ENCODE results near the gene IQCF2. TPM values are rescaled to one million over a fixed set of nuclear protein-coding genes. Genes with fewer than 3 reads are reported as not detected.

The IQCF2 gene
- not detected for total RNA-seq (2021; fragmentation: NEBNext Ultra II Directional; extraction: Animal tissue kit (Norgen Biotek cat#: 25700))
- long read RNA-seq, result 0 reads

- Mint-ChIP-seq H3K9me3 (peaks cover 9% of the 10 kb centered on the region; the same call in 1 of the 2 replicates), H3K27ac (no peak within 1 kb of the TSS), H3K4me1 (ENCODE audit: low read depth) (no peaks in the 10 kb centered on the region), H3K36me3 (ENCODE audit: low read depth) (peaks cover 8% of the 10 kb centered on the region; the same call in 1 of the 2 replicates), H3K4me3 (no peak within 1 kb of the TSS), H3K27me3 (ENCODE audit: insufficient read depth) (peaks cover 12% of the 10 kb centered on the region; the same call in 1 of the 2 replicates)
- no peak for TF ChIP-seq CTCF (IDR thresholded peaks at IDR 0.05)
- no peak for DNase-seq
These were observed at the start of gene IQCF2 for GRCh38 chr3:51860703-51861665. Gene IQCF2 (plus strand): TSS chr3:51861615. CDS start chr3:51861667, 52 bp downstream.

- H3K4me1 Mint-ChIP-seq (ENCODE audit: low read depth), result no peaks in the 10 kb centered on the region
- peaks cover 16% of the 10 kb centered on the region for H3K27me3 Mint-ChIP-seq (ENCODE audit: insufficient read depth)
- H3K27ac Mint-ChIP-seq, result no peak overlapping the region
- no peak overlapping the region for H3K4me3 Mint-ChIP-seq
- DNase-seq, result no peak
- H3K36me3 Mint-ChIP-seq (ENCODE audit: low read depth), result no peaks in the 10 kb centered on the region
- H3K9me3 Mint-ChIP-seq, result no peaks in the 10 kb centered on the region
- no peak for TF ChIP-seq CTCF (IDR thresholded peaks at IDR 0.05)
These were observed 47.9 kb upstream of the IQCF2 start for GRCh38 chr3:51813539-51813938.

GRCh38 chr3:51814034-51814433 lies 47.4 kb upstream of the IQCF2 start:
- DNase-seq, result no peak
- peaks cover 16% of the 10 kb centered on the region for H3K27me3 Mint-ChIP-seq (ENCODE audit: insufficient read depth)
- H3K27ac Mint-ChIP-seq, result no peak overlapping the region
- H3K4me1 Mint-ChIP-seq (ENCODE audit: low read depth), result no peaks in the 10 kb centered on the region
- no peak for TF ChIP-seq CTCF (IDR thresholded peaks at IDR 0.05)
- H3K9me3 Mint-ChIP-seq, result no peaks in the 10 kb centered on the region
- no peaks in the 10 kb centered on the region for H3K36me3 Mint-ChIP-seq (ENCODE audit: low read depth)
- no peak overlapping the region for H3K4me3 Mint-ChIP-seq

- peaks cover 12% of the 10 kb centered on the region for H3K27me3 Mint-ChIP-seq (ENCODE audit: insufficient read depth)
These were observed 45.8 kb upstream of the IQCF2 start for GRCh38 chr3:51815614-51816013.

GRCh38 chr3:51816723-51817122 lies 44.7 kb upstream of the IQCF2 start:
- Mint-ChIP-seq H3K9me3 (no peaks in the 10 kb centered on the region), H3K4me1 (ENCODE audit: low read depth) (no peaks in the 10 kb centered on the region), H3K4me3 (no peak overlapping the region), H3K27ac (no peak overlapping the region), H3K27me3 (ENCODE audit: insufficient read depth) (peaks cover 12% of the 10 kb centered on the region), H3K36me3 (ENCODE audit: low read depth) (no peaks in the 10 kb centered on the region)
- TF ChIP-seq CTCF (IDR thresholded peaks at IDR 0.05), result no peak
- DNase-seq, result no peak

More at GRCh38 chr3:51815614-51816013, 45.8 kb upstream of the IQCF2 start:
- Mint-ChIP-seq H3K9me3 (no peaks in the 10 kb centered on the region), H3K27ac (no peak overlapping the region), H3K4me1 (ENCODE audit: low read depth) (no peaks in the 10 kb centered on the region), H3K4me3 (no peak overlapping the region), H3K36me3 (ENCODE audit: low read depth) (no peaks in the 10 kb centered on the region)
- no peak for TF ChIP-seq CTCF (IDR thresholded peaks at IDR 0.05)
- DNase-seq, result no peak
